Peyer's patch (tissue), 4 donors: ENCODE data around the gene FARP2. TPM values are rescaled to one million over a fixed set of nuclear protein-coding genes. Genes with fewer than 3 reads are reported as not detected.

Experiments used
- DNase-seq, 3 donors: peaks; one replicate each; pipeline ENCODE4 v3.0.0-alpha.2; 2017 to 2019
- H3K27ac ChIP-seq, 4 donors: fragments of 200-600 bp; sonication (generic); one replicate each; pipeline ENCODE4 v1.5.1; 2016 to 2019
- H3K27me3 ChIP-seq, 2 donors: fragments of 200-600 bp; sonication (generic); one replicate each; pipeline ENCODE4 v1.5.1; 2019
- H3K36me3 ChIP-seq, 3 donors: fragments of 200-600 bp; sonication (generic); one replicate each; pipeline ENCODE4 v1.5.1; 2016 to 2019
- H3K4me1 ChIP-seq, 4 donors: fragments of 200-600 bp; sonication (generic); one replicate each; pipeline ENCODE4 v1.5.1; 2016 to 2019
- H3K4me3 ChIP-seq, 4 donors: fragments of 200-600 bp; sonication (generic); 1 replicate in 3 of 4; 2 replicates in 1 of 4; pipeline ENCODE4 v1.5.1; 2016 to 2019; ENCODE audit warnings: mild to moderate bottlenecking in 1 of 4
- H3K9me3 ChIP-seq, 4 donors: fragments of 200-600 bp; sonication (generic); one replicate each; pipeline ENCODE4 v1.5.1; 2016 to 2019; ENCODE audit warnings: mild to moderate bottlenecking in 1 of 4
- CTCF ChIP-seq, 6 experiments: fragments of 450-650 bp in 4 of 6; fragments of 200-600 bp in 2 of 6; sonication (generic) in 1 of 6; IDR thresholded peaks; one replicate each; pipeline ENCODE4 v1.5.1; 2017 to 2019; ENCODE audit warnings: antibody characterized with exemption in 6 of 6, mild to moderate bottlenecking in 3 of 6, moderate library complexity in 1 of 6
- POLR2A ChIP-seq, 2 donors: fragments of 450-650 bp; IDR thresholded peaks; one replicate each; pipeline ENCODE4 v1.5.1; 2017; ENCODE audit warnings: antibody characterized with exemption in 2 of 2, mild to moderate bottlenecking in 2 of 2, moderate library complexity in 2 of 2
- total RNA-seq, 4 donors: library from RNA; depleted of rRNA; stranded (reverse); fragments of >200 nt; gene quantifications; one replicate each; pipeline ENCODE4 v1.1.0, GENCODE V29; 2016

FARP2 gene
- total RNA-seq, 4 donors from 2014 or later, result 107 to 169 (median 140) TPM

DNA sequence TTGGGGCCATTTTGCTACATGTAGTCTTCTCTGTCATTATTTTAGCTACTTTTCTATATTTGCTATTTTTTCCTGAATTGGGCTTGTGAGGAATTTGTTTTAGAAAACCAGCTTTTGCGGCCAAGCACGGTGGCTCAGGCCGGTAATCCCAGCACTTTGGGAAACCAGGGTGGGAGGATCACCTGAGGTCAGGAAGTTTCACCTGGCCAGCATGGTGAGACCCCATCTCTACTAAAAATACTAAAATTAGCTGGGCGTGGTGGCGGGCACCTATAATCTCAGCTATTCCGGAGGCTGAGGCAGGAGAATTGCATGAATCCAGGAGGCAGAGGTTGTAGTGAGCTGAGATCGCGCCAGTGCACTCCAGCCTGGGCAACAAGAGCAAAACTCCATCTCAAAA, 35.7 kb upstream of the FARP2 start:
- DNase-seq, result no peak
- H3K36me3 ChIP-seq, result no peaks in the 10 kb centered on the region
- H3K4me3 ChIP-seq, result no peak overlapping the region
- H3K9me3 ChIP-seq, result no peaks in the 10 kb centered on the region
- H3K4me1 ChIP-seq, result peaks cover 0 to 52% (median 14%) of the 10 kb centered on the region in 4 donors
- H3K27ac ChIP-seq, result no peak overlapping the region
- no peaks in the 10 kb centered on the region for H3K27me3 ChIP-seq
- TF ChIP-seq CTCF (IDR thresholded peaks at IDR 0.05), result no peak
- no peak for TF ChIP-seq POLR2A (IDR thresholded peaks at IDR 0.05)

DNA sequence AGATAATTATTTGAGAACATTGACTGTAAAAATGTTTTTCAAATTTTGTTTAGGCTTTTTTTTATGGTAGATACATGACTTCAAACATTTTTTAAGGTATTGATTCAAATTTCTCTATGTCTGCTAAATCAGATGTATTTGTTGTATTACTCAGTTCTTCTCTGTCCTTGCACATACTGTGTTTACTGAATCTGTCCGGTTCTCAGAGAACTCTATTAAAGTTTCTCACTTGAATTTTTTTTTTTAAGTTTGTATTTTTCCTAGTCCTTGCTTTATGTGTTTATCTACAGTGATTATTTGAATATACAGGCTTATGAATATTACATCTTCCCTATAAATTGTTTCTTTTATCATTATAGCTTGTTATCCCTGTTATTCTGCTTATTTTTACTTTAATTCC, 35.1 kb upstream of the FARP2 start:
- peaks cover 0 to 52% (median 14%) of the 10 kb centered on the region in 4 donors for H3K4me1 ChIP-seq
- H3K4me3 ChIP-seq, result no peak overlapping the region
- no peak for DNase-seq
- TF ChIP-seq POLR2A (IDR thresholded peaks at IDR 0.05), result no peak
- no peak for TF ChIP-seq CTCF (IDR thresholded peaks at IDR 0.05)
- H3K27me3 ChIP-seq, result no peaks in the 10 kb centered on the region
- no peak overlapping the region for H3K27ac ChIP-seq
- H3K36me3 ChIP-seq, result peaks cover 0 to 2% (median 0%) of the 10 kb centered on the region in 3 donors
- no peaks in the 10 kb centered on the region for H3K9me3 ChIP-seq

- H3K9me3 ChIP-seq, result no peaks in the 10 kb centered on the region
- no peak overlapping the region for H3K4me3 ChIP-seq
- H3K27ac ChIP-seq, result no peak overlapping the region
- H3K4me1 ChIP-seq, result peaks cover 0 to 52% (median 14%) of the 10 kb centered on the region in 4 donors
- peaks cover 0 to 4% (median 0%) of the 10 kb centered on the region in 3 donors for H3K36me3 ChIP-seq
- TF ChIP-seq POLR2A (IDR thresholded peaks at IDR 0.05) (no peak), CTCF (IDR thresholded peaks at IDR 0.05) (no peak)
- DNase-seq, result no peak
- H3K27me3 ChIP-seq, result no peaks in the 10 kb centered on the region
Observed at GRCh38 chr2:241321886-241322285, 34.2 kb upstream of the FARP2 start.

- no peak for TF ChIP-seq POLR2A (IDR thresholded peaks at IDR 0.05)
- no peak for TF ChIP-seq CTCF (IDR thresholded peaks at IDR 0.05)
- H3K4me3 ChIP-seq, result no peak overlapping the region
- no peaks in the 10 kb centered on the region for H3K9me3 ChIP-seq
- H3K27ac ChIP-seq, result no peak overlapping the region
- H3K27me3 ChIP-seq, result no peaks in the 10 kb centered on the region
- H3K4me1 ChIP-seq, result peaks cover 0 to 33% (median 6%) of the 10 kb centered on the region in 4 donors
- peaks cover 0 to 23% (median 0%) of the 10 kb centered on the region in 3 donors for H3K36me3 ChIP-seq
- DNase-seq, result no peak
Observed at GRCh38 chr2:241323778-241324177, 32.3 kb upstream of the FARP2 start.

DNA sequence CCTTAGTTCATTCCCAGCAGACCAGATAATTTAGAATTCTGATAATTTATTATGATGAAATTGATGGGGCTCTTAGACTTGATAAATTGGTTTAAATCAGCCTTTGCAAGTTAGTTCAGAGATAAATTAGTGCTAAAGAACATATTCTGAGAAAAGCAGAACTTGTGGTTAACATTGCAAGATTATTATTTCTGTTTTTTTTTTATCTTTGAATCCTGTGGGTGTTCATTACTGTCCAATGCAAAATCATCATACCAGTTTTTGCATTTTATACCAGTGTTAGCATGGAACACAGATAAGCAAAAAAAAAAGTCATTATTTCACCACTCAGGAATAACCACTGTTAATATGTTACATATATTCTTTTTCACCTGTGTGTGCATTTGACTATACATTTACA, 31.3 kb upstream of the FARP2 start:
- H3K9me3 ChIP-seq, result no peaks in the 10 kb centered on the region
- no peak overlapping the region for H3K4me3 ChIP-seq
- no peaks in the 10 kb centered on the region for H3K27me3 ChIP-seq
- TF ChIP-seq CTCF (IDR thresholded peaks at IDR 0.05) (no peak), POLR2A (IDR thresholded peaks at IDR 0.05) (no peak)
- H3K36me3 ChIP-seq, result peaks cover 0 to 33% (median 0%) of the 10 kb centered on the region in 3 donors
- peaks cover 0 to 23% (median 3%) of the 10 kb centered on the region in 4 donors for H3K4me1 ChIP-seq
- H3K27ac ChIP-seq, result no peak overlapping the region
- no peak for DNase-seq

DNA sequence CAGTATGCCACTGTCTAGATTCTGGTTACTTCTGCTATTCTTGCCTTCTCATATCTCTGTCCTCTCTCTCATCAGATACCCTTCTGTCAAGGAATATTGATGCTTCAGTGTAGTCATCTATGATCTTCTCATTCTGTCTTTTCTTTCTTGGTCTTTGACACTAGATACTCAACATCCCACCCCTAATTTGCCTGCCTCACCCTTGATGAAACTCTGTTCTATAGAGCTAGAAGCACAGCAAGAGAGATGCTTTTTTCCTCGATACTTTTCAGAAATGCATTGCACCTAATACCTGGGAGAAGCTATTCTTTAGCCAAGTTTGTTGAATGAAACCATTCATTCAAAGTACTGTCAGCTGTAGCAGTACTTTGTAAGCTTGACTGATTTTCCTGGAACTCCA, 30.8 kb upstream of the FARP2 start:
- peaks cover 0 to 18% (median 3%) of the 10 kb centered on the region in 4 donors for H3K4me1 ChIP-seq
- H3K36me3 ChIP-seq, result peaks cover 0 to 35% (median 0%) of the 10 kb centered on the region in 3 donors
- TF ChIP-seq POLR2A (IDR thresholded peaks at IDR 0.05) (no peak), CTCF (IDR thresholded peaks at IDR 0.05) (no peak)
- DNase-seq, result no peak
- H3K9me3 ChIP-seq, result no peaks in the 10 kb centered on the region
- no peak overlapping the region for H3K27ac ChIP-seq
- no peaks in the 10 kb centered on the region for H3K27me3 ChIP-seq
- no peak overlapping the region for H3K4me3 ChIP-seq
